HepG2 (cell line): ENCODE results near the gene NELL1. TPM values are rescaled to one million over a fixed set of nuclear protein-coding genes. Genes with fewer than 3 reads are reported as not detected.

Source experiments
- ATAC-seq: fragments of 200-7000 bp; cut with Tn5 transposase; 3 replicates; pipeline ENCODE4 v1.9.1; 2020; ENCODE audit warnings: mild to moderate bottlenecking, moderate library complexity
- BruUV-seq: library from RNA; stranded (reverse); fragments of 400-500 nt; replicated peaks from 2 replicates; lab custom pipeline; 2021; lab: Mats Ljungman, UMichigan
- CTCF ChIA-PET: fragments of 300-600 bp; formaldehyde crosslinking; extraction: SDS; loops from one replicate; lab custom pipeline; 2021; ENCODE audit warnings: low total read pairs, inconsistent platforms, low intra/inter-chr PET ratio; lab: Yijun Ruan, JAX
- POLR2A ChIA-PET: fragments of 350-600 bp; sonication (Branson Sonifier 250); formaldehyde crosslinking; loops from one replicate; lab custom pipeline; 2020; ENCODE audit warnings: antibody characterized with exemption, inconsistent platforms; lab: Yijun Ruan, JAX
- DNase-seq: peaks from one replicate; pipeline ENCODE4 v3.0.0-alpha.2; 2015; ENCODE audit warnings: low spot score
- FAIRE-seq: peaks from 3 replicates; lab custom pipeline; 2011; peaks lifted over from hg19 to GRCh38; lab: Jason Lieb, UNC
- H2AFZ ChIP-seq: one replicate; pipeline ENCODE4 v1.6.1; 2011; ENCODE audit warnings: low read length, inconsistent platforms
- H3K27ac ChIP-seq: fragments of 300-600 bp; 3 replicates; pipeline ENCODE4 v1.8.0; 2011; ENCODE audit warnings: mixed run types, mild to moderate bottlenecking, mixed read lengths, low read length, inconsistent platforms; ENCODE audit not compliant: insufficient read depth; ENCODE audit errors: extremely low read length
- H3K27me3 ChIP-seq, 2 experiments: fragments of 200-600 bp in 1 of 2; 2 replicates in 1 of 2; 3 replicates in 1 of 2; pipeline versions ENCODE4 v1.6.0 to v1.8.0; 2011; ENCODE audit warnings: low read length in 2 of 2, mild to moderate bottlenecking in 2 of 2, moderate library complexity in 2 of 2, inconsistent platforms in 1 of 2; ENCODE audit not compliant: insufficient read depth in 2 of 2, control insufficient read depth in 1 of 2
- H3K36me3 ChIP-seq, 2 experiments: fragments of 200-600 bp in 1 of 2; replicated peaks in 1 of 2; 2 replicates in 1 of 2; 3 replicates in 1 of 2; pipeline versions ENCODE4 v1.5.1 to v1.8.0; 2011; ENCODE audit warnings: low read length in 2 of 2, inconsistent platforms in 1 of 2; ENCODE audit not compliant: insufficient read depth in 2 of 2, control insufficient read depth in 1 of 2
- H3K4me1 ChIP-seq: 2 replicates; pipeline ENCODE4 v1.5.1; 2012; ENCODE audit warnings: low read length, inconsistent platforms; ENCODE audit not compliant: insufficient read depth
- H3K4me2 ChIP-seq: 2 replicates; pipeline ENCODE4 v1.6.0; 2011; ENCODE audit warnings: low read depth, low read length, inconsistent platforms
- H3K4me3 ChIP-seq, 3 experiments: fragments of 200-600 bp in 1 of 3; sonication (generic), shearing (Covaris generic) in 1 of 3; replicated peaks in 1 of 3; 2 replicates each; pipeline ENCODE4 v1.5.1; 2011 to 2016; ENCODE audit warnings: low read length in 3 of 3, inconsistent platforms in 2 of 3, low read depth in 2 of 3, mild to moderate bottlenecking in 2 of 3, control low read depth in 1 of 3, mixed read lengths in 1 of 3; ENCODE audit not compliant: insufficient read depth in 1 of 3
- H3K79me2 ChIP-seq: one replicate; pipeline ENCODE4 v1.6.1; 2011; ENCODE audit warnings: low read length, inconsistent platforms; ENCODE audit not compliant: insufficient read depth
- H3K9ac ChIP-seq: 2 replicates; pipeline ENCODE4 v1.6.0; 2011; ENCODE audit warnings: mild to moderate bottlenecking, low read depth, low read length, inconsistent platforms; ENCODE audit not compliant: insufficient read depth
- H3K9me3 ChIP-seq: 2 replicates; pipeline ENCODE4 v1.5.1; 2012; ENCODE audit warnings: mild to moderate bottlenecking, low read length
- H4K20me1 ChIP-seq: 2 replicates; pipeline ENCODE4 v1.6.0; 2011; ENCODE audit warnings: inconsistent platforms, mild to moderate bottlenecking, low read length, moderate library complexity; ENCODE audit not compliant: insufficient read depth
- CENPT ChIP-seq: sonication (generic); formaldehyde crosslinking; IDR thresholded peaks from 2 replicates; pipeline ENCODE4 v1.8.0; 2022; ENCODE audit warnings: low read depth, mild to moderate bottlenecking, moderate library complexity, missing genetic modification reagents
- GTF3A ChIP-seq: sonication (generic); formaldehyde crosslinking; conservative IDR thresholded peaks from 2 replicates; pipeline ENCODE4 v1.4.0; 2020; ENCODE audit warnings: mild to moderate bottlenecking, missing genetic modification reagents
- MTF1 ChIP-seq: sonication (generic); formaldehyde crosslinking; IDR thresholded peaks from 2 replicates; pipeline ENCODE4 v1.5.0; 2020; ENCODE audit warnings: missing genetic modification reagents
- SMC3 ChIP-seq: IDR thresholded peaks from 2 replicates; pipeline ENCODE4 v1.6.1; 2011; ENCODE audit warnings: low read length, improper control_type of control experiment
- STAG1 ChIP-seq: sonication (generic); formaldehyde crosslinking; IDR thresholded peaks from 2 replicates; pipeline ENCODE4 v1.4.0; 2020; ENCODE audit warnings: missing genetic modification reagents
- TEAD3 ChIP-seq: optimal IDR thresholded peaks from 2 replicates; pipeline ENCODE3; 2016; ENCODE audit warnings: borderline replicate concordance
- ZNF224 ChIP-seq: sonication (generic); formaldehyde crosslinking; IDR thresholded peaks from 2 replicates; pipeline ENCODE4 v1.5.0; 2020; ENCODE audit warnings: mild to moderate bottlenecking, missing genetic modification reagents
- ZNF614 ChIP-seq: IDR thresholded peaks from 2 replicates; pipeline ENCODE4 v1.6.1; 2018; ENCODE audit warnings: missing biosample characterization, missing genetic modification reagents, inconsistent platforms, borderline replicate concordance
- WGBS: methylation state at CpG from one replicate; pipeline ENCODE4 v1.1.6; 2017; ENCODE audit warnings: low lambda C conversion rate; 5-methylcytosine and 5-hydroxymethylcytosine counted together
- in situ Hi-C: cut with HindIII; loops from 2 replicates; pipeline ENCODE4 v1.10.0; 2017; ENCODE audit warnings: low pct_unique_long_range_greater_than_20kb; ENCODE audit not compliant: extremely low pct_ligation_motif_present
- intact Hi-C: fragments of 100-400 bp; cut with micrococcal nuclease; formaldehyde crosslinking; loops from one replicate; pipeline ENCODE4 v1.10.0; 2022; ENCODE audit not compliant: unreplicated experiment
- polyA plus RNA-seq, 8 experiments: library from polyadenylated mRNA; depleted of rRNA in 3 of 8; stranded (reverse) in 7 of 8; unstranded in 1 of 8; fragments of >200 nt; fragmentation: Illumina TruSeq in 4 of 8; extraction: Trizol in 4 of 8; gene quantifications; 2 replicates each; pipeline versions ENCODE4 v1.2.1 to v1.2.3, GENCODE V29; 2011 to 2016; ENCODE audit warnings: low read depth in 4 of 8, missing spikeins in 1 of 8, mixed read lengths in 1 of 8; ENCODE audit not compliant: insufficient read depth in 1 of 8
- total RNA-seq, 5 experiments: library from RNA; depleted of rRNA; stranded (reverse); fragments of >200 nt; fragmentation: Illumina TruSeq; extraction: Trizol; gene quantifications; 2 replicates each; pipeline ENCODE4 v1.2.3, GENCODE V29; 2016; ENCODE audit warnings: low read depth in 1 of 5
- TF ChIP-seq, protein P1 (sequence below): sonication (generic); formaldehyde crosslinking; IDR thresholded peaks from 2 replicates; pipeline ENCODE4 v1.4.0; 2020; ENCODE audit warnings: missing genetic modification reagents, mild to moderate bottlenecking, borderline replicate concordance
- TF ChIP-seq, protein P2 (sequence below): sonication (generic); formaldehyde crosslinking; IDR thresholded peaks from 2 replicates; pipeline ENCODE4 v1.5.0; 2020; ENCODE audit warnings: mild to moderate bottlenecking, missing genetic modification reagents, moderate library complexity

Gene NELL1
- total and polyA plus RNA-seq, 2 of the 13 experiments (the other 11 are each of a cell fraction or from before 2014, with no cell fraction given), result not detected

DNA sequence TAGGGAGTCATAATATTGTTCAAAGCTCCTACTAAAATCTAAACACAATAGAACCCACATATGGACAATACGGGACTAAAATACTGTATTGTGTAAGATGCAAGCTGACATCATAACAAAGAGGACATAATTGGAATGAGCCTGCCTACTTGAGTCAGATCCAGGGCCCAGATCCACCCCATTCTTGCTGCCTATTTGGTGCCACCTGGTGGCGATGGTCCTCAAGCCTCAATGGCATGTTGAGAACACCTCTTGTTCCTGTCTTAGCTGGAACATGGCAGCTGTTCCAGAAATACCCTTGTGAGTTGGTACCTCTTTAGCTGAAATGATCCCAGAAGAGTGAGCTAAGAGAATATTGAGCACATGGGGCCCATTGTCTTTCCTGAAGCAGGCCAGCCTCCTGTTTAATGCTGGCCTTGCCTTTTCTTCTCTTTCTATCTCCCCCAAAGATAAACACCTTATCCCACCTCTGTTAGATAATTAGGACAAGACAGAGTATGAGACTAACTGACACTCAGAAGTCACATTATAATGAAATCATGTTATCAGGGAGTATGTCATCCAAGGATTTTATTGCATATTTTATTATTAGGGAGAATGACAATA is 842.6 kb downstream of the NELL1 start:
- TF ChIP-seq SMC3, result peak; percentile 64
- no peak for TF ChIP-seq MTF1
- TF ChIP-seq, protein P1, sequence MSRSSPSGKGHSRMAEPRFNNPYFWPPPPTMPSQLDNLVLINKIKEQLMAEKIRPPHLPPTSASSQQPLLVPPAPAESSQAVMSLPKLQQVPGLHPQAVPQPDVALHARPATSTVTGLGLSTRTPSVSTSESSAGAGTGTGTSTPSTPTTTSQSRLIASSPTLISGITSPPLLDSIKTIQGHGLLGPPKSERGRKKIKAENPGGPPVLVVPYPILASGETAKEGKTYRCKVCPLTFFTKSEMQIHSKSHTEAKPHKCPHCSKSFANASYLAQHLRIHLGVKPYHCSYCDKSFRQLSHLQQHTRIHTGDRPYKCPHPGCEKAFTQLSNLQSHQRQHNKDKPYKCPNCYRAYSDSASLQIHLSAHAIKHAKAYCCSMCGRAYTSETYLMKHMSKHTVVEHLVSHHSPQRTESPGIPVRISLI, result no peak
- no peak for TF ChIP-seq ZNF224
- TF ChIP-seq TEAD3 (CRISPR knock-in tag), result no peak
- TF ChIP-seq GTF3A, result no peak
- TF ChIP-seq, protein P2, sequence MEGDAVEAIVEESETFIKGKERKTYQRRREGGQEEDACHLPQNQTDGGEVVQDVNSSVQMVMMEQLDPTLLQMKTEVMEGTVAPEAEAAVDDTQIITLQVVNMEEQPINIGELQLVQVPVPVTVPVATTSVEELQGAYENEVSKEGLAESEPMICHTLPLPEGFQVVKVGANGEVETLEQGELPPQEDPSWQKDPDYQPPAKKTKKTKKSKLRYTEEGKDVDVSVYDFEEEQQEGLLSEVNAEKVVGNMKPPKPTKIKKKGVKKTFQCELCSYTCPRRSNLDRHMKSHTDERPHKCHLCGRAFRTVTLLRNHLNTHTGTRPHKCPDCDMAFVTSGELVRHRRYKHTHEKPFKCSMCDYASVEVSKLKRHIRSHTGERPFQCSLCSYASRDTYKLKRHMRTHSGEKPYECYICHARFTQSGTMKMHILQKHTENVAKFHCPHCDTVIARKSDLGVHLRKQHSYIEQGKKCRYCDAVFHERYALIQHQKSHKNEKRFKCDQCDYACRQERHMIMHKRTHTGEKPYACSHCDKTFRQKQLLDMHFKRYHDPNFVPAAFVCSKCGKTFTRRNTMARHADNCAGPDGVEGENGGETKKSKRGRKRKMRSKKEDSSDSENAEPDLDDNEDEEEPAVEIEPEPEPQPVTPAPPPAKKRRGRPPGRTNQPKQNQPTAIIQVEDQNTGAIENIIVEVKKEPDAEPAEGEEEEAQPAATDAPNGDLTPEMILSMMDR (CRISPR knock-in tag), result peak; percentile 75
- peak; percentile 58 for TF ChIP-seq STAG1
- TF ChIP-seq CENPT, result no peak
- TF ChIP-seq ZNF614, result no peak
- ATAC-seq (peak; percentile 88), DNase-seq (peak; percentile 48), FAIRE-seq (peak; percentile 54)
- Histone ChIP-seq H2AFZ (no peak overlapping the region), H3K79me2 (no peaks in the 10 kb centered on the region), H3K4me3 (no peak overlapping the region), H3K36me3 (no peaks in the 10 kb centered on the region), H3K27ac (no peak overlapping the region), H3K4me2 (no peak overlapping the region), H3K9me3 (no peaks in the 10 kb centered on the region), H4K20me1 (no peaks in the 10 kb centered on the region), H3K27me3 (no peaks in the 10 kb centered on the region), H3K4me1 (no peaks in the 10 kb centered on the region), H3K9ac (no peak overlapping the region)
- ChIA-PET POLR2A (no interaction called here), CTCF (interaction anchor here (1.8 kb wide), 1 partner anchor 864 kb away, joined by 16 read pairs; no protein-coding TSS in a partner anchor)
- 0% methylated on average over 2 of the region's 2 CpGs for WGBS
- no TSS peak for BruUV-seq
- in situ Hi-C loops (loop anchor here (5.0 kb wide), 1 partner anchor 865 kb away; no protein-coding TSS in a partner anchor), intact Hi-C loops (loop anchor here (5.0 kb wide), 2 partner anchors 620 to 1385 kb away; no protein-coding TSS in a partner anchor)
